Activated naive CD4-positive, alpha-beta T cell treated with anti-CD3 and anti-CD28 coated beads for 36 hours (primary cell): ENCODE results near the gene NCS1. TPM values are rescaled to one million over a fixed set of nuclear protein-coding genes. Genes with fewer than 3 reads are reported as not detected.

ENCODE experiments used
- CTCF ChIA-PET: fragments of 350-600 bp; sonication (Branson Sonifier 250); formaldehyde crosslinking; loops from one replicate; lab custom pipeline; 2021; ENCODE audit warnings: antibody characterized with exemption; lab: Charles Lee
- DNase-seq: peaks from one replicate; pipeline ENCODE4 v3.0.0-alpha.2; 2020
- H3K27ac Mint-ChIP-seq: one replicate; pipeline ENCODE4 v1.8.0; 2021; ENCODE audit warnings: mild to moderate bottlenecking, mixed read lengths
- H3K27me3 Mint-ChIP-seq: one replicate; pipeline ENCODE4 v1.8.0; 2021; ENCODE audit warnings: low read depth, mixed read lengths
- H3K36me3 Mint-ChIP-seq: one replicate; pipeline ENCODE4 v1.8.0; 2021; ENCODE audit warnings: low read depth, mixed read lengths
- H3K4me1 Mint-ChIP-seq: one replicate; pipeline ENCODE4 v1.8.0; 2021; ENCODE audit warnings: low read depth, mixed read lengths
- H3K4me3 Mint-ChIP-seq: one replicate; pipeline ENCODE4 v1.8.0; 2021; ENCODE audit warnings: mild to moderate bottlenecking, moderate library complexity, mixed read lengths
- H3K9me3 Mint-ChIP-seq: one replicate; pipeline ENCODE4 v1.8.0; 2021; ENCODE audit warnings: mixed read lengths
- intact Hi-C: fragments of 100-400 bp; cut with micrococcal nuclease; formaldehyde crosslinking; loops from one replicate; pipeline ENCODE4 v1.15.1; 2023
- total RNA-seq, 2 experiments: library from RNA; stranded (reverse); gene quantifications; one replicate each; pipeline ENCODE4 v1.2.3, GENCODE V29; 2021

NCS1 gene
- total RNA-seq, 2 experiments from 2014 or later, result 22.4 to 23.3 TPM

DNA sequence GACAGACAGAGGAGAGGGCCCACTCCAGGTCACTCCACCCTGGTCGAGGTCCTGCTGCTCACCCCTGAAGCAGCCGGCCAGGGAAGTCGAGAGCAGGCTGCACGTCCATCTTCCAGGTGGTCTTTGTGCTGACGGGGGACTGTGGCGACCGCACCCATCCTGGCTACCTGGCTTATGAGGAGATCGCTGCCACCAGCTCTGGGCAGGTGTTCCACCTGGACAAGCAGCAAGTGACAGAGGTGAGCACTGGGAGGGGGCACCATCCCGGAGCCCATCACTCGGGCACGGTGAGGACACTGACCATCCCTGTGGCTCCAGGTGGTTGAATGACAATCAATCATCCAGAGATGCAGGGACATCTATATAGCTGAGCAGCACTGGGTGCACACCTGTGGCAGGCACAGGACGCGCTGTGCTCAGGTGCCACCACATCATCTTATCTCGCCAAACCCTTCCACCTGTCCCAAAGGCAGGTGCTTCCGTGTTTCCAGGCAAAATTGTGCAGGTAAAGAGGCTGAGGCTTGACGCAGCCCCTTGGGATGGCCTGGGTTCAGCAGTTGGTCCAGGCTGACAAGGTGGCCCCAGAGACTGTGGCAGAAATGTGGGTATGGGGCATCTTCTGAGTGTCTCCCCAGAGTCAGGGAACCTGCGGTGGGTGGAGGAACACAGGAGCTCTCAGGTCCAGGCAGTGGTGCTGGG lies 114.0 kb downstream of the NCS1 start:
- Mint-ChIP-seq H3K4me3 (no peak overlapping the region), H3K4me1 (no peaks in the 10 kb centered on the region), H3K9me3 (no peaks in the 10 kb centered on the region), H3K36me3 (no peaks in the 10 kb centered on the region), H3K27ac (no peak overlapping the region), H3K27me3 (peaks cover 20% of the 10 kb centered on the region)
- intact Hi-C loops, result no loop called here
- no peak for DNase-seq
- CTCF ChIA-PET, result no interaction called here

Other genes starting within 250 kb of the NCS1 start
- gene FNBP1, start 129.2 kb upstream of the NCS1 start, total RNA-seq, result 100 to 1,000 TPM; 126 to 128 TPM
- 10 to 100 TPM; 19.0 to 20.0 TPM for gene GPR107, start 118.5 kb upstream of the NCS1 start, total RNA-seq
- gene HMCN2, start 93.4 kb downstream of the NCS1 start, total RNA-seq, result not detected